Testis (tissue), 3 donors: Measurements from ENCODE around the gene ADAMTS12. TPM values are rescaled to one million over a fixed set of nuclear protein-coding genes. Genes with fewer than 3 reads are reported as not detected.

ENCODE experiments used
- DNase-seq: peaks from one replicate; pipeline ENCODE4 v3.0.0-alpha.2; 2019
- H3K27ac ChIP-seq, 2 donors: fragments of 200-600 bp; sonication (generic); one replicate each; pipeline ENCODE4 v1.5.1; 2019
- H3K27me3 ChIP-seq: fragments of 200-600 bp; sonication (generic); one replicate; pipeline ENCODE4 v1.5.1; 2019
- H3K36me3 ChIP-seq: fragments of 200-600 bp; sonication (generic); one replicate; pipeline ENCODE4 v1.5.1; 2017; ENCODE audit warnings: low read depth; ENCODE audit errors: missing control alignments
- H3K4me1 ChIP-seq: fragments of 200-600 bp; sonication (generic); one replicate; pipeline ENCODE4 v1.5.1; 2019
- H3K4me3 ChIP-seq, 2 donors: fragments of 200-600 bp; sonication (generic); one replicate each; pipeline ENCODE4 v1.5.1; 2017 to 2019
- H3K9me3 ChIP-seq: fragments of 200-600 bp; sonication (generic); one replicate; pipeline ENCODE4 v1.5.1; 2017
- POLR2A ChIP-seq: fragments of 450-650 bp; IDR thresholded peaks from one replicate; pipeline ENCODE4 v1.6.1; 2017; ENCODE audit warnings: antibody characterized with exemption, mild to moderate bottlenecking, moderate library complexity
- WGBS, 2 donors: methylation state at CpG; one replicate each; pipeline ENCODE4 v1.1.5; 2018; 5-methylcytosine and 5-hydroxymethylcytosine counted together
- intact Hi-C: fragments of 100-400 bp; cut with DNase I; formaldehyde crosslinking; loops from one replicate; pipeline ENCODE4 v1.15.1; 2023; ENCODE audit warnings: low total_unique reads
- polyA plus RNA-seq: library from polyadenylated mRNA; stranded (reverse); fragments of 350-450 nt; fragmentation: Illumina TruSeq; extraction: RNeasy Lipid Tissue Mini Kit (QIAGEN cat#74804); gene quantifications from one replicate; pipeline ENCODE4 v1.2.3, GENCODE V29; 2014; ENCODE audit warnings: low read depth, low replicate concordance; ENCODE audit not compliant: insufficient read depth
- total RNA-seq, 2 donors: library from RNA; depleted of rRNA; stranded (reverse); fragments of >200 nt; gene quantifications; one replicate each; pipeline ENCODE4 v1.2.3, GENCODE V29; 2016
- TF ChIP-seq, protein P1 (sequence below), 3 experiments: fragments of 450-650 bp in 2 of 3; fragments of 200-600 bp in 1 of 3; sonication (generic) in 1 of 3; IDR thresholded peaks; one replicate each; pipeline ENCODE4 v1.5.1; 2016 to 2019; ENCODE audit warnings: antibody characterized with exemption in 3 of 3, mild to moderate bottlenecking in 2 of 3, moderate library complexity in 1 of 3

ADAMTS12 gene
- total and polyA plus RNA-seq, 3 donors from 2014 or later = 4.9 to 9.3 (median 7.5) TPM

DNA sequence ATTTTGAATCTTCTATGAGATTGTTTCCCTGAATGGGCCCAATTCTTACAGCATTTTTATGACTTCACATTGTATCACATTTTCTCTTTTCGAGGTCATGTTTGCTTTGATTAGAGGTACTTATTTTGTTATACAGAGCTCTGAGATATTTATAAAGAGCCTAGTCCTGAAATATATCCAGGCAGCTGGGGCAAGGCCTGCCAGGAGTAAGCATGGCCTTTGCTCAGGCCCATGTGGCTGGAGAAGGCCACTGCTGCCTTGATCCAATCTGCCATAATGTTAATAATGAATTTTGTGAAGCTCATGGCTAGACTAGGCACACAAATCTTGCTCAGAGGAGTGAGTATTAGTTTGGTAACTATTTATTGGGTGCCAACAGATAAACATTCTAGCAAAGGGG lies 355.0 kb downstream of the ADAMTS12 start:
- no peaks in the 10 kb centered on the region for H3K4me1 ChIP-seq
- 39 to 43% methylated on average over 1 of the region's 1 CpG for WGBS, 2 donors
- intact Hi-C loops = no loop called here
- TF ChIP-seq, protein P1, sequence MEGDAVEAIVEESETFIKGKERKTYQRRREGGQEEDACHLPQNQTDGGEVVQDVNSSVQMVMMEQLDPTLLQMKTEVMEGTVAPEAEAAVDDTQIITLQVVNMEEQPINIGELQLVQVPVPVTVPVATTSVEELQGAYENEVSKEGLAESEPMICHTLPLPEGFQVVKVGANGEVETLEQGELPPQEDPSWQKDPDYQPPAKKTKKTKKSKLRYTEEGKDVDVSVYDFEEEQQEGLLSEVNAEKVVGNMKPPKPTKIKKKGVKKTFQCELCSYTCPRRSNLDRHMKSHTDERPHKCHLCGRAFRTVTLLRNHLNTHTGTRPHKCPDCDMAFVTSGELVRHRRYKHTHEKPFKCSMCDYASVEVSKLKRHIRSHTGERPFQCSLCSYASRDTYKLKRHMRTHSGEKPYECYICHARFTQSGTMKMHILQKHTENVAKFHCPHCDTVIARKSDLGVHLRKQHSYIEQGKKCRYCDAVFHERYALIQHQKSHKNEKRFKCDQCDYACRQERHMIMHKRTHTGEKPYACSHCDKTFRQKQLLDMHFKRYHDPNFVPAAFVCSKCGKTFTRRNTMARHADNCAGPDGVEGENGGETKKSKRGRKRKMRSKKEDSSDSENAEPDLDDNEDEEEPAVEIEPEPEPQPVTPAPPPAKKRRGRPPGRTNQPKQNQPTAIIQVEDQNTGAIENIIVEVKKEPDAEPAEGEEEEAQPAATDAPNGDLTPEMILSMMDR (IDR thresholded peaks at IDR 0.05) = no peak
- no peak for TF ChIP-seq POLR2A
- DNase-seq = no peak
- no peak overlapping the region for H3K27ac ChIP-seq
- no peak overlapping the region for H3K4me3 ChIP-seq
- H3K27me3 ChIP-seq = no peaks in the 10 kb centered on the region
- H3K9me3 ChIP-seq = no peaks in the 10 kb centered on the region
- no peaks in the 10 kb centered on the region for H3K36me3 ChIP-seq

DNA sequence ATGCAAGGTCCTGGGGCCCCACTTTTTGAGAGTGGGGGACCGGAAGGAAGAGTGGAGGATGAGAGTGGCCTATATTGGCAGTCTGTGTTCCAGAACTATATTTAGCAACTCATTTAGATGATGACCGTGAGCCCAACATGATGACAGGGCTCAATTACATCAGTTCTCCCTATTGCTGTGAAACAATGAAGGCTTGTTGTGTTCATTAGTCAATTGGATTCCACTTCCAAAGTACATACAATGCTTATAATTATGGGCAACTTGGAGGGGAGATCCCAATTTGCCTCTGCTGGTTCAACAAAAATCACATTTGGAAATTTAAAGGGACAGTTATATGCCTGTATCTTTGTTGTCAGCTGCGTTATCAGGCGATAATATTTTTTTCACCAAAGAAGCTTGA lies 360.0 kb downstream of the ADAMTS12 start:
- no peaks in the 10 kb centered on the region for H3K9me3 ChIP-seq
- 84 to 91% methylated on average over 4 of the region's 4 CpGs for WGBS, 2 donors

DNA sequence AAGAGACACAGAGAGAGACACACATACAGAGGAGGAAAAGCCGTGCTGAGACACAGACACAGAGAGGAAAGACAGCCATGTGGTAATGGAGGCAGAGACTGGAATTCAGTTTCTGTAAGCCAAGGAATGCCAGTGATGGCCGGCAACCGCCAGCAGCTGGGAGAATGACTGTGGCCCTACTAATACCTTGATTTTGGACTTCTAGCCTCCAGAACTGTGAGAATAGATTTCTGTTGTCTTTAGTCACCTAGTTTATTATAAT lies 360.8 kb downstream of the ADAMTS12 start:
- no peak for DNase-seq
- no peak for TF ChIP-seq POLR2A
- TF ChIP-seq, protein P1 (IDR thresholded peaks at IDR 0.05) = no peak
- Histone ChIP-seq H3K4me3 (no peak overlapping the region), H3K27me3 (no peaks in the 10 kb centered on the region), H3K9me3 (no peaks in the 10 kb centered on the region), H3K4me1 (no peaks in the 10 kb centered on the region), H3K27ac (no peak overlapping the region), H3K36me3 (no peaks in the 10 kb centered on the region)
- WGBS, 2 donors = 82 to 95% methylated on average over 3 of the region's 3 CpGs
- intact Hi-C loops = no loop called here

More for the DNA sequence above, 360.0 kb downstream of the ADAMTS12 start:
- TF ChIP-seq POLR2A = no peak
- TF ChIP-seq, protein P1 (IDR thresholded peaks at IDR 0.05) = no peak
- Histone ChIP-seq H3K36me3 (no peaks in the 10 kb centered on the region), H3K27me3 (no peaks in the 10 kb centered on the region), H3K27ac (no peak overlapping the region), H3K4me1 (no peaks in the 10 kb centered on the region), H3K4me3 (no peak overlapping the region)
- no peak for DNase-seq
- intact Hi-C loops = no loop called here

DNA sequence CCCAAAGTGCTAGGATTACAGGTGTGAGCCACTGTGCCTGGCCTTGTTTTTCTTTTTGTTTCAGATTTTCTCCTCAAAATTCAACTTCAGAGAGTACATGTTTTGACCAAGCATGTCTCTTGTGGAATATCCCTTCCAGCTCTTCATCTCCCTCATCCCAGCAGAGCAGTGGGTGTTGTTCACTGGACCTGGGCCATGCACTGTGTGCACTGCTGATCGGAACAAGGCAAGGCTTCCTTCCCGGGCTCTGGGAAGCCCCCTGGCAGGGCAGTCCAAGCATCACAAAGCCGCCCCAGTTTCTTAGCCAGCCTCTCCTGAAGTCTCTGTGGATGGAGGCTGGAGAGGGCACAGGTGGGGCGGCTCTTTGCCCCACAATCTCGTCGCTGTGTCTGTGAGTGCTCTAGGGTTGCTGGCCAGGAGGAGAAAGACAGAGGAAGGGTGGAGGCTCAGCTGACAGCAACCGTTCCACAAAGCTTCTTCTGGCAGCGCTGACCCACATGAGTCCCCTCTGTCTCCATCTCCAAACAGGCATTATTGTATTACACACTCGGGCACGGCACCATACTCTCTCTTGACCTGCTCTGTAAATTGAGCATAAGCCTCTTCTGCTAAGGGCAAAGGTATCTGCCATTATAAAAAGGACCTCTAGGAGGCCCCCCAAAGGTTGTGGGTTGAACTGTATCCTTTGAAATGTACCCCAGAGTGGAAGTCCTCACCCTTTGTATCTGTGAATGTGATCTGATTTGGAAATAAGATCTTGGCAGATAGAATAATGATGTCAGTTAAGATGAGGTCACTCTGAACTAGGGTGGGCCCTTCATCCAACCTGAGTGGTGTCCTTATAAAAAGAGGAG lies 361.4 kb downstream of the ADAMTS12 start:
- H3K36me3 ChIP-seq = no peaks in the 10 kb centered on the region
- intact Hi-C loops = no loop called here
- H3K27me3 ChIP-seq = no peaks in the 10 kb centered on the region
- no peak for DNase-seq
- TF ChIP-seq, protein P1 (IDR thresholded peaks at IDR 0.05) = no peak
- TF ChIP-seq POLR2A = no peak
- H3K9me3 ChIP-seq = no peaks in the 10 kb centered on the region
- H3K4me3 ChIP-seq = no peak overlapping the region
- 79 to 90% methylated on average over 4 to 10 of the region's 10 CpGs for WGBS, 2 donors
- H3K27ac ChIP-seq = no peak overlapping the region
- H3K4me1 ChIP-seq = no peaks in the 10 kb centered on the region

DNA sequence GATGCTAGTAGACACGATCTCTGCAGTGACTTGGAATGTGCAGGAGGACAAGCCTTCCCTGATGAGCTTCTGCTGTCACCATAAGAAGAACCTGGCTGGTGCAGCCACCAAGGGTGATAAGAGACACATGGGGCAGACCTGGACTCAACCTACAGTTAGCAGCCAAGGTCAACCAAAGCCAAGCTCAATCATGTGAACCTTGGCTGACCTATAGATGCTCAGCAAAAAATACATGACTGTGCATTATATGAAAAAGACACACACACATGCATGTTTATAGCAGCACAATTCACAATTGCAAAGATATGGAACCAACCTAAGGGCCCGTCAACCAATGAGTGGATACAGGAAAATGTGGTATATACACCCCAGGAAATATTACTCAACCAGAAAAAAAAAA lies 364.1 kb downstream of the ADAMTS12 start:
- TF ChIP-seq, protein P1 (IDR thresholded peaks at IDR 0.05) = no peak
- TF ChIP-seq POLR2A = no peak
- no peaks in the 10 kb centered on the region for H3K36me3 ChIP-seq
- no peaks in the 10 kb centered on the region for H3K9me3 ChIP-seq
- intact Hi-C loops = no loop called here
- no peak overlapping the region for H3K4me3 ChIP-seq
- WGBS, 2 donors = 68 to 75% methylated on average over 2 of the region's 2 CpGs
- no peak for DNase-seq
- no peaks in the 10 kb centered on the region for H3K27me3 ChIP-seq
- no peaks in the 10 kb centered on the region for H3K4me1 ChIP-seq
- H3K27ac ChIP-seq = no peak overlapping the region
